Liver (tissue), 3 donors: ENCODE measurements around the gene S100A16.

ENCODE experiments used
- CTCF ChIP-seq: fragments of 150-350 bp; IDR thresholded peaks from 2 replicates; pipeline ENCODE4 v1.5.1; 2017; ENCODE audit warnings: improper control_type of control experiment, low read depth, low read length; ENCODE audit not compliant: missing input control
- EGR1 ChIP-seq, 2 donors: IDR thresholded peaks; 2 replicates each; pipeline ENCODE4 v1.6.1; 2016 to 2018; ENCODE audit warnings: antibody characterized with exemption in 2 of 2, low read depth in 2 of 2
- FOXA1 ChIP-seq: IDR thresholded peaks from 2 replicates; pipeline ENCODE4 v1.6.1; 2016; ENCODE audit warnings: antibody characterized with exemption
- JUND ChIP-seq, 2 donors: IDR thresholded peaks; 2 replicates each; pipeline ENCODE4 v1.6.1; 2016; ENCODE audit warnings: antibody characterized with exemption in 2 of 2
- NR2F2 ChIP-seq: IDR thresholded peaks from 2 replicates; pipeline ENCODE4 v1.6.1; 2016; ENCODE audit warnings: antibody characterized with exemption
- SP1 ChIP-seq: IDR thresholded peaks from 2 replicates; pipeline ENCODE4 v1.6.1; 2018; ENCODE audit warnings: antibody characterized with exemption, mild to moderate bottlenecking
- TAF1 ChIP-seq: conservative IDR thresholded peaks from 2 replicates; pipeline ENCODE4 v1.6.1; 2016; ENCODE audit warnings: antibody characterized with exemption, mild to moderate bottlenecking
- ZBTB33 ChIP-seq: IDR thresholded peaks from 2 replicates; pipeline ENCODE4 v1.6.1; 2016; ENCODE audit warnings: antibody characterized with exemption
- TF ChIP-seq, protein P1 (sequence below): IDR thresholded peaks from 2 replicates; pipeline ENCODE4 v1.6.1; 2016; ENCODE audit warnings: antibody characterized with exemption
- TF ChIP-seq, protein P2 (sequence below): IDR thresholded peaks from 2 replicates; pipeline ENCODE4 v1.6.1; 2016; ENCODE audit warnings: antibody characterized with exemption, mild to moderate bottlenecking
- TF ChIP-seq, protein P3 (sequence below): IDR thresholded peaks from 2 replicates; pipeline ENCODE4 v1.6.1; 2016; ENCODE audit warnings: antibody characterized with exemption
- donor health status: healthy.
- donor health status: healthy.

- TF ChIP-seq, protein P1, sequence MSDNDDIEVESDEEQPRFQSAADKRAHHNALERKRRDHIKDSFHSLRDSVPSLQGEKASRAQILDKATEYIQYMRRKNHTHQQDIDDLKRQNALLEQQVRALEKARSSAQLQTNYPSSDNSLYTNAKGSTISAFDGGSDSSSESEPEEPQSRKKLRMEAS: no peak
- TF ChIP-seq, protein P2, sequence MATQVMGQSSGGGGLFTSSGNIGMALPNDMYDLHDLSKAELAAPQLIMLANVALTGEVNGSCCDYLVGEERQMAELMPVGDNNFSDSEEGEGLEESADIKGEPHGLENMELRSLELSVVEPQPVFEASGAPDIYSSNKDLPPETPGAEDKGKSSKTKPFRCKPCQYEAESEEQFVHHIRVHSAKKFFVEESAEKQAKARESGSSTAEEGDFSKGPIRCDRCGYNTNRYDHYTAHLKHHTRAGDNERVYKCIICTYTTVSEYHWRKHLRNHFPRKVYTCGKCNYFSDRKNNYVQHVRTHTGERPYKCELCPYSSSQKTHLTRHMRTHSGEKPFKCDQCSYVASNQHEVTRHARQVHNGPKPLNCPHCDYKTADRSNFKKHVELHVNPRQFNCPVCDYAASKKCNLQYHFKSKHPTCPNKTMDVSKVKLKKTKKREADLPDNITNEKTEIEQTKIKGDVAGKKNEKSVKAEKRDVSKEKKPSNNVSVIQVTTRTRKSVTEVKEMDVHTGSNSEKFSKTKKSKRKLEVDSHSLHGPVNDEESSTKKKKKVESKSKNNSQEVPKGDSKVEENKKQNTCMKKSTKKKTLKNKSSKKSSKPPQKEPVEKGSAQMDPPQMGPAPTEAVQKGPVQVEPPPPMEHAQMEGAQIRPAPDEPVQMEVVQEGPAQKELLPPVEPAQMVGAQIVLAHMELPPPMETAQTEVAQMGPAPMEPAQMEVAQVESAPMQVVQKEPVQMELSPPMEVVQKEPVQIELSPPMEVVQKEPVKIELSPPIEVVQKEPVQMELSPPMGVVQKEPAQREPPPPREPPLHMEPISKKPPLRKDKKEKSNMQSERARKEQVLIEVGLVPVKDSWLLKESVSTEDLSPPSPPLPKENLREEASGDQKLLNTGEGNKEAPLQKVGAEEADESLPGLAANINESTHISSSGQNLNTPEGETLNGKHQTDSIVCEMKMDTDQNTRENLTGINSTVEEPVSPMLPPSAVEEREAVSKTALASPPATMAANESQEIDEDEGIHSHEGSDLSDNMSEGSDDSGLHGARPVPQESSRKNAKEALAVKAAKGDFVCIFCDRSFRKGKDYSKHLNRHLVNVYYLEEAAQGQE: no peak
- TF ChIP-seq CTCF: no peak
- TF ChIP-seq EGR1 (IDR thresholded peaks at IDR 0.05; ENCODE audit: low read depth in 2 of 2): no peak
- TF ChIP-seq NR2F2: no peak
- TF ChIP-seq JUND (IDR thresholded peaks at IDR 0.05): no peak
- no peak for TF ChIP-seq SP1
- TF ChIP-seq FOXA1: no peak
- no peak for TF ChIP-seq ZBTB33
- TF ChIP-seq TAF1: no peak
- TF ChIP-seq, protein P3, sequence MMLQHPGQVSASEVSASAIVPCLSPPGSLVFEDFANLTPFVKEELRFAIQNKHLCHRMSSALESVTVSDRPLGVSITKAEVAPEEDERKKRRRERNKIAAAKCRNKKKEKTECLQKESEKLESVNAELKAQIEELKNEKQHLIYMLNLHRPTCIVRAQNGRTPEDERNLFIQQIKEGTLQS: no peak
Observed at GRCh38 chr1:153598309-153599172, 14.4 kb downstream of the S100A16 start.
